Stimulated activated CD4-positive, alpha-beta T cell treated with anti-CD3 and anti-CD28 coated beads, Interleukin-2, amount 100 ng/mL, for 24 hours (primary cell): ENCODE data around the gene TGFBRAP1.

Experiments used
- DNase-seq, 2 donors: peaks; one replicate each; pipeline ENCODE4 v3.0.0-alpha.2; 2020

TGFBRAP1 gene

DNA sequence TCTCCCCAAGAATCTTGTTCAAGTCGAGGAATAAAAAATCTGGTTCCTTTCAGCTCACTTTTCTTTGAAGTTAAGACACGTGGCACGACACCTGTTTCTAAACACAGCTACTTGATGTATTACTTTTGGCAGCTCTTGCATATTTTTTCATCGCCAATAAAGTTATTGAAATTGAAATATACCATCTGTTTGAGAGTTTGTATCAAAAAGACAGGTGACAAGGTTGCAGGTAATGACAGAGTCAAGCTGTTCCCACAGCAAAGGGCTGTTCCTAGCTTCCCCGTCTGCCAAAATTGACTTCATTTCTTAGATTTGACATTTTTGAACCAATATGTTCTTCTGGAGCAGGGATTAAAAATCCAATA is 93.5 kb downstream of the TGFBRAP1 start:
- no peak for DNase-seq

DNA sequence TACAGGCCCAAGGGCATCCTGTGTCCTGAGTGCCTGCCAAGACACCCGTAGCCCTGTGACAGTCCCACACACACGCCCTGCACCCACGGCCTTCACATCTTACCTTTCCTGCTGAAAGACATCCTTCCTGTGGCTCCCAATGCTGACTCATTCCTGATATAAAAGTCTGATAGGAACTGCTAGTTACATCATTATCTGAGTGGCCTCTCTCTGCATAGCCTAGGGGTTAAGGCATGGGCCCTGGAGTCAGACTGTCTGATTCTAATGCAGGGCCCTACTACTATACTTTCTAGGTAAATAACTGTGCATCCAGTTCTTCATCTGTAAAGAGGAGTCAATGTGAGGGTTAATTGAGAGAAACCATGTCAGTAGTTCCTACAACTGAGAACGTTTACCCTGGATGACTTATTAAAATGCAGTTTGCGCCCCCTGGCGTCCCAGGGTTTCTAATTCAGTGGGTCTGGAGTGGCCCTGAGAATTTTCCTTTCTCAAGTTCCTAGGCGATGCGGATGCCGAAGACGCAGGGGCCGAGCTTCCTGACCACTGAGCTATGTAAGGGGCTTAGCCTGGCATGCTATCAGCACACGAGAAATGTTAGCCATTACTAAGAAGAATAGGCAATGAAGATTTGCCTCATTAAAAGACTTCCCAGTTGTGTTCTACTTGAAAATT is 94.0 kb downstream of the TGFBRAP1 start:
- peak; percentile 71 to 82 for DNase-seq

DNA sequence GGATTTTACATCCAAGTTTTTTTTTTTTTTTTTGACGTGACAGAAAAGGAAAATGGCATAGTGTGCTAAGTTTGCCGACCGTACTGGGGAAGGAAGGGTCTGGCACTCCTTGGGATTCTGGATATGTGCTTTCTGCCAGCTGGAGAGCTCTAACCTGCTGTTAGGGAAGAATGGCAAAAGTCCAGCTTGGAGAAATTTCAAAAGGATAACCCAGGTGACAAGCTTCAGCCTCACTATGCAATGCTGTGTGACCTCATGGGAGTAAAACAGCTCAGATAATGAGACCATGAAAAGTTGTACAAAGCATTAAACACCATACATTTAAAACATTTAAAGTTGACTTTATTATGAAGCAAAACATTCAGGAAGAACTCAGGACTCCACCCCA is 98.3 kb downstream of the TGFBRAP1 start:
- DNase-seq, result no peak

GRCh38 chr2:105224444-105224843 is 105.1 kb downstream of the TGFBRAP1 start:
- no peak for DNase-seq

DNA sequence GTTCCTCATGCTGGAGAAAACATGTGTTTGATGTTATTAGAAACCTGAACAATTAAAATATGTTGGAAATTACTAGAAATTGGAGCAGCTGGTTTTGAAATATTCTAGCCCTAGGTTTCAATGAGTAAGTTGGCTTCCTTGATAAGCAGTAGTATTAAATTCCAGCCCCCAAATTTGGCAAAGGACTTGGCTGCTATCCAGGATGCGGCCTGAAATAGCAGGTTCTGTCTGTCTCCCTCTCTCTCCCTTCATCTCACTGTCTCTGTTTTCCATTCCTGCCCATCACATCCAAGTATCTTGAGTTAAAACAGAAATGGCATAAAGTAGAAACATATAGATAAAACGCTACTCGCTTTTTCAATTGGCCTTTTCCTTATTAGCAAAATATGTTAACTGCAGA is 108.9 kb downstream of the TGFBRAP1 start:
- no peak for DNase-seq

DNA sequence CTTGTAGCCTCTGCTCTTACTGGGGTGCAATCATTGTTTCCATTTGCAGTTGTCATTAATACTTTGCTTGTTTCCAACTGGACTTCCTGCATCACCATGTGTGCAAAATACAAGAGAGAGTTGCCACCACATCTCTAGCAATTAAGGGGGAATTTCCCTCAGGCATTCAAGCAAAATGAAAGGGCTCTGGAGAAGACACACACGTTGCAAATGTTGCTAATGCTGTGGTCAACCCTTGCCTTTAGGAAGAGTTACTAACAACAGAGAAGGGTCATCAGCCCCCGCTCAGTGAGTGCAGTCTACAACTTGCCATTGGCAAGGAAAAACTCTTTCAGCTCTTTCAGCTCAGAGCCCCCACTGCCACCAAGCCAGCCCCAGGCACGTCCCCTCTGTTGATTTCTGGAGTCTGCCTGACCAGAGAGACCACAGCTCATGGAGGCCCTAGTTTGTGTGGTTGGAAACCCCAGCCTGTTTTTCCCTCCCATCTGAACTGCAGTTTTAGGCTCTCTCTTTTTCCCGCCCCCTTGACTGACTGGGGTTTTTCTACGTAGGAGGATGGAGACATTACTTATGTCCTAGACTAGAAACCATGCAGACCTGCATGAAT is 113.8 kb downstream of the TGFBRAP1 start:
- DNase-seq, result no peak
